Measurements from ENCODE around the gene KIAA0513. TPM values are rescaled to one million over a fixed set of nuclear protein-coding genes. Genes with fewer than 3 reads are reported as not detected.

KIAA0513 gene
- total RNA-seq, 1 donor from 2014 or later = 21.7 TPM

- ATAC-seq = no peak
- no peak for TF ChIP-seq CTCF (IDR thresholded peaks at IDR 0.05)
- intact Hi-C loops (cut with DNase I) = no loop called here
- Histone ChIP-seq H3K4me1 (no peaks in the 10 kb centered on the region), H3K4me3 (no peak overlapping the region), H3K27me3 (no peaks in the 10 kb centered on the region), H3K9me3 (no peaks in the 10 kb centered on the region), H3K27ac (no peak overlapping the region), H3K36me3 (peaks cover 39% of the 10 kb centered on the region)
- DNase-seq = no peak
Observed at GRCh38 chr16:85081765-85082164, 54.2 kb downstream of the KIAA0513 start.

GRCh38 chr16:85082173-85083050 lies 54.8 kb downstream of the KIAA0513 start:
- Histone ChIP-seq H3K9me3 (no peaks in the 10 kb centered on the region), H3K27me3 (no peaks in the 10 kb centered on the region), H3K36me3 (peaks cover 35% of the 10 kb centered on the region), H3K4me3 (no peak overlapping the region), H3K4me1 (no peaks in the 10 kb centered on the region), H3K27ac (no peak overlapping the region)
- DNase-seq (peak; percentile 70), ATAC-seq (peak; percentile 72)
- TF ChIP-seq CTCF (IDR thresholded peaks at IDR 0.05) = no peak
- intact Hi-C loops (cut with DNase I) = no loop called here

GRCh38 chr16:85083051-85083639 lies 55.5 kb downstream of the KIAA0513 start:
- DNase-seq = no peak
- intact Hi-C loops (cut with DNase I) = no loop called here
- H3K27me3 ChIP-seq = no peaks in the 10 kb centered on the region
- peaks cover 28% of the 10 kb centered on the region for H3K36me3 ChIP-seq
- no peak for ATAC-seq
- H3K4me1 ChIP-seq = no peaks in the 10 kb centered on the region
- no peak overlapping the region for H3K27ac ChIP-seq
- no peak overlapping the region for H3K4me3 ChIP-seq
- no peaks in the 10 kb centered on the region for H3K9me3 ChIP-seq
- TF ChIP-seq CTCF (IDR thresholded peaks at IDR 0.05) = no peak

- Histone ChIP-seq H3K9me3 (no peaks in the 10 kb centered on the region), H3K36me3 (peaks cover 14% of the 10 kb centered on the region), H3K4me3 (no peak overlapping the region), H3K4me1 (peaks cover 3% of the 10 kb centered on the region), H3K27me3 (no peaks in the 10 kb centered on the region), H3K27ac (no peak overlapping the region)
- intact Hi-C loops (cut with DNase I) = no loop called here
- no peak for TF ChIP-seq CTCF (IDR thresholded peaks at IDR 0.05)
- no peak for ATAC-seq
- no peak for DNase-seq
Observed at GRCh38 chr16:85084841-85085510, 57.4 kb downstream of the KIAA0513 start.

- no peaks in the 10 kb centered on the region for H3K27me3 ChIP-seq
- no peak overlapping the region for H3K27ac ChIP-seq
- ATAC-seq (no peak), DNase-seq (no peak)
- peaks cover 14% of the 10 kb centered on the region for H3K36me3 ChIP-seq
- no peaks in the 10 kb centered on the region for H3K9me3 ChIP-seq
- no peak overlapping the region for H3K4me3 ChIP-seq
- no peak for TF ChIP-seq CTCF (IDR thresholded peaks at IDR 0.05)
- intact Hi-C loops (cut with DNase I) = no loop called here
- peaks cover 11% of the 10 kb centered on the region for H3K4me1 ChIP-seq
Observed at GRCh38 chr16:85085721-85086120, 58.1 kb downstream of the KIAA0513 start.

Measured in upper lobe of right lung (tissue), 1 donor.